GM12801 (cell line): ENCODE data around the gene SYT12.

ENCODE experiments used
- CTCF ChIP-seq: IDR thresholded peaks from one replicate; pipeline ENCODE4 v1.5.1; 2011; ENCODE audit warnings: control low read depth; ENCODE audit not compliant: insufficient read length; ENCODE audit errors: extremely low read depth

Gene SYT12

GRCh38 chr11:66978229-66978628 is 44.7 kb upstream of the SYT12 start:
- TF ChIP-seq CTCF = no peak

DNA sequence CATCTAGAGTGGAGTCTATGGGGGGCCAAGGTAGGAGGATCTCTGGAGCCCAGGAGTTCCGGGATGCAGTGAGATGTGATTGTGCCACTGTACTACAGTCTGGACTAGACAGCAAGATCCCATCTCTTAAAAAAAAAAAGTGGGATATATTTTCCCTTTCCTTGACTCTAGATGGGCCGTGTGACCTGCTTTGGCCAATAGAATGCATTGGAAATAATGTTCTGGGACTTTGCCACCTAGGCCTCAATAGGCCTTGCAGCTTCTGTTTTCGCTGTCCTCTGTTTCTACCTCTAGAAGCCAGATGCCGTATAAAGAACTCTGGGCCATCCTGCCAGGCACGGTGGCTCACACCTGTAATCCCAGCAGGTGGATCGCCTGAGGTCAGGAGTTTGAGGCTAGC is 44.2 kb upstream of the SYT12 start:
- no peak for TF ChIP-seq CTCF

DNA sequence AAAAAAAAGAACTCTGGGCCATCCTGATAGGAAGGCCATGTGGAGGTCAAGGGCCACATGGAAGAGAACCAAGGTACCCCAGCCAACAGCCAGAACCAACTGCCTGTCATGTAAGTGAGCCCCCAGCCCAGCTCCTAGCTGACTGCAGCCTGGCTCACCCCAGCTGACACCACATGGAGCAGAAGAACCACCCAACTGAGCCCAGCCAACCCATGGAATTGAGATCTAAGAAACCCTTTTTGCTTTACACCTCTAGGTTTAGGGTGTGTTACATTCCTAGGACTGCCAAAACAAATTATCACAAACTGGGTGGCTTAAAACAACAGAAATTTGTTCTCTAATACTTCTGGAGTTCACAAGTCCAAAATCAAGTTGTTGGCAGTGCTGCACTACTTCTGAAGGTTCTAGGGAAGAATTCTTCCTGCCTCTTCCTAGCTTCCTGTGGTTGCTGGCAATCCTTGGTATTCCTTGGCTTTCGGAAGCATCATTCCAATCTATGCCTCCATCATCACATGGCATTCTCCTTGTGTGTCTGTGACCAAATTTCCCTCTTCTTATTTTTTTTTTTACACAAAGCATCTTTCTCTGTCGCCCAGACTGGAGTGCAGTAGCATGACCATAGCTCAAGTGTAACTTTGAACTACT is 43.5 kb upstream of the SYT12 start:
- no peak for TF ChIP-seq CTCF

- no peak for TF ChIP-seq CTCF
Measured at GRCh38 chr11:66981976-66982578, 40.9 kb upstream of the SYT12 start.

DNA sequence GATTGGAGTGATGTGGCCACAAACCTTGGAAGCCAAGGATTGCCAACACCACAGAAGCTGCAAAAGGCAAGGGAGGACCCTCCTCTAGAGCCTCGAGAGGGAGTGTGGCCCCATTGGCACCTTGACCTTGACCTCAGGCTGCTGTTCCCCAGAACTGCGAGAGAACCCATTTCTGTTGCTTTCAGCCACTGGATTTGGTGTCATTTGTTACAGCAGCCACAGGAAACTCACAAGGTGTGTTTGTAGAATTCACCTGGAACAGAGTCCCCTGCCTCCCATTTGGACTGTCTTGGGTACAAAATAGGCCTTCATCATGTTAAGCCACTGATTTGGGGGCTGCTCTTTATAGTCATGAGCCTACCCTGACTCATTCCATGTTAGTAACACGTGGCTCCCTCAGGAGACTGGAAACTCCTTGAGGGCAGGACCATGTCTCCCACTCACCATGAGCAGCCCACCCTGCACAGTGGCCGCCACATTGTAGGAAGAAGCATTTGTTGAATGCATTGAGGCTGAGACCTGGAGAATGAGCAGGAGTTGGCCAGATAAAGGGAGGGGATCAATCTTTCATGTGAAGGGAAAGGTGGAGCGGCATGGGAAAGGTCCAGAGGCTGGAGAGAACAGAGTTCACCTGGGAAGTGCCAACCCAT is 39.5 kb upstream of the SYT12 start:
- TF ChIP-seq CTCF = no peak

DNA sequence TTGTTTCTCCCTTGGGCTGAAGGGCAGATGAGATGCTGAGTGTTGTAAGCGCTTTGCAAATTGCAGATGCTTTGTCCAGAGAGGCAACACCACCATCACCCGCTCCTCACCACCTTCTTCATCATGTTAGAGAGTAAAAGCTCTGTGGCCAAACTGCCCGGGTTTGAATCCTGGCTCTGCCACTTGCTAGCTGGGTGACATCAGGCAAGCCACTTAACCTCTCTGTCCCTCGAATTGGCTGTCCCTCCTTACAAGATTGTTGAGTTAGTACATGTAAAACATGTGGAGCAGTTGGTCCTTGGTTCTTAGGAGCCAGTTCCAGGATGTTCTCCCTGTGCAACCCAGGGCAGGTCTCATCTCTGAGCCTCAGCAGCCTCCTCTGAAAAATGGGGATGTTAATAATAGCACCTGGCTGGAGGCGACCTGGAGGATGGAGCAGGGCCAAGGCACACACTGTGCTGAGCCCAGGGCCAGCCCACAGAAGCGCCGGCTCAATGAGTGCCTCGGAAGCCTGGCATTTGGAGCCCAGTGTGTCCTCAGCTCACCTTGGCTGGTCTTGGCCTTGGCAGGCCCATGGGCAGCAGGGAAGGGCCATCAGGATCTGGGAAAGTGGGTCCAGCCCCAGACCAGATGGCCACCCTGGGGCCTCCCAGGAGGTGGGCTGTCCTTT is 37.3 kb upstream of the SYT12 start:
- no peak for TF ChIP-seq CTCF

GRCh38 chr11:66986178-66986545 is 36.8 kb upstream of the SYT12 start:
- TF ChIP-seq CTCF = no peak
